Measurements from ENCODE around the gene STK17B. TPM values are rescaled to one million over a fixed set of nuclear protein-coding genes. Genes with fewer than 3 reads are reported as not detected.

STK17B gene
- total and polyA plus RNA-seq, 9 of the 15 experiments (the other 6 are each of a cell fraction or from before 2014, with no cell fraction given), result 2.3 to 17.7 (median 8.5) TPM

GRCh38 chr2:196170213-196170605 is 1.2 kb downstream of the STK17B start (continued):
- TF ChIP-seq ZBTB40 (IDR thresholded peaks at IDR 0.05) (no peak), ZBTB40 (CRISPR knock-in tag; IDR thresholded peaks at IDR 0.05) (no peak), YBX1 (IDR thresholded peaks at IDR 0.05) (no peak), ZBTB2 (IDR thresholded peaks at IDR 0.05) (no peak), ARID1B (IDR thresholded peaks at IDR 0.05) (peak; percentile 61), ZNF696 (CRISPR knock-in tag; conservative IDR thresholded peaks at IDR 0.05) (no peak), MXD1 (CRISPR knock-in tag; IDR thresholded peaks at IDR 0.05; ENCODE audit: borderline replicate concordance, poor library complexity, severe bottlenecking) (no peak), TBP (optimal IDR thresholded peaks at IDR 0.05; ENCODE audit: low read depth, low read length) (peak; percentile 7), ARID3B (CRISPR knock-in tag; IDR thresholded peaks at IDR 0.05; ENCODE audit: borderline replicate concordance) (no peak), FOXK2 (conservative IDR thresholded peaks at IDR 0.05 in 1 of 2, IDR thresholded peaks at IDR 0.05 in 1 of 2; ENCODE audit: low read depth in 2 of 2) (no peak), MEIS2 (IDR thresholded peaks at IDR 0.05; ENCODE audit: partially characterized antibody) (peak; percentile 16)
